NCI-H460 (cell line): ENCODE measurements around the gene ZNHIT2. TPM values are rescaled to one million over a fixed set of nuclear protein-coding genes. Genes with fewer than 3 reads are reported as not detected.

Experiments used
- DNase-seq: peaks from one replicate; pipeline ENCODE4 v3.0.0-alpha.2; 2016; ENCODE audit warnings: low read depth; ENCODE audit errors: extremely low read depth
- small RNA-seq, 2 experiments: library from RNA; depleted of rRNA; stranded (forward); fragments of <200 nt; gene quantifications; one replicate each; pipeline ENCODE3, GENCODE V24; 2014
- total RNA-seq: library from RNA; depleted of rRNA; stranded (reverse); fragments of >200 nt; shearing (Covaris generic); gene quantifications from 2 replicates; pipeline ENCODE4 v1.2.3, GENCODE V29; 2014; rRNA removed

ZNHIT2 gene
- total RNA-seq, 1 experiment from 2014 or later, result 10.3 TPM

GRCh38 chr11:65078786-65079342, 38.6 kb downstream of the ZNHIT2 start:
- DNase-seq, result no peak

- peak; percentile 17 for DNase-seq
Observed at GRCh38 chr11:65078151-65078550, 39.4 kb downstream of the ZNHIT2 start.

- no peak for DNase-seq
Observed at GRCh38 chr11:65077451-65077850, 40.0 kb downstream of the ZNHIT2 start.

GRCh38 chr11:65072631-65072966, 44.9 kb downstream of the ZNHIT2 start:
- no peak for DNase-seq

GRCh38 chr11:65071907-65072630, 45.4 kb downstream of the ZNHIT2 start:
- DNase-seq, result no peak

GRCh38 chr11:65069217-65069616, 48.3 kb downstream of the ZNHIT2 start:
- DNase-seq, result no peak

GRCh38 chr11:65067446-65067845, 50.1 kb downstream of the ZNHIT2 start:
- no peak for DNase-seq

- no peak for DNase-seq
Observed at GRCh38 chr11:65066805-65067291, 50.7 kb downstream of the ZNHIT2 start.

Small RNA genes lying within 50 kb of the gene (small RNA-seq; reads per million reads assigned to genes)
- gene HIGD1AP10, result 0 reads per million in 2 experiments
- gene PDCL2P2, result 0 reads per million in 2 experiments
- gene RNU2-23P, result 0.89 to 4.8 reads per million in 2 experiments

Other genes with a start within 250 kb of the ZNHIT2 start
- 20.5 and 29.1 TPM in 2 replicates for gene EHD1, start 239.1 kb downstream of the ZNHIT2 start, total RNA-seq
- 6.5 and 7.1 TPM in 2 replicates for gene ATG2A, start 200.5 kb downstream of the ZNHIT2 start, total RNA-seq
- gene PPP2R5B, start 193.0 kb downstream of the ZNHIT2 start, total RNA-seq, result 6.8 and 9.7 TPM in 2 replicates
- not detected in 2 replicates for gene GPHA2, start 181.8 kb downstream of the ZNHIT2 start, total RNA-seq
- gene MAJIN, start 145.6 kb downstream of the ZNHIT2 start, total RNA-seq, result 0.63 TPM in 1 of 2 replicates, not detected in the other
- 1.6 TPM in 2 replicates for gene BATF2, start 120.7 kb downstream of the ZNHIT2 start, total RNA-seq
- gene ARL2, start 103.5 kb downstream of the ZNHIT2 start, total RNA-seq, result 76.9 and 90.9 TPM in 2 replicates
- gene SNX15, start 90.3 kb downstream of the ZNHIT2 start, total RNA-seq, result 16.8 TPM in 2 replicates
- gene SAC3D1, start 76.5 kb downstream of the ZNHIT2 start, total RNA-seq, result 8.6 and 10.1 TPM in 2 replicates
- not detected in 2 replicates for gene NAALADL1, start 59.1 kb downstream of the ZNHIT2 start, total RNA-seq
- 20.3 and 25.2 TPM in 2 replicates for gene CDCA5, start 33.7 kb downstream of the ZNHIT2 start, total RNA-seq
- gene ZFPL1, start 33.5 kb downstream of the ZNHIT2 start, total RNA-seq, result 26.6 and 28.0 TPM in 2 replicates
- gene VPS51, start 21.5 kb downstream of the ZNHIT2 start, total RNA-seq, result 50.3 and 60.0 TPM in 2 replicates
- gene TM7SF2, start 5.8 kb downstream of the ZNHIT2 start, total RNA-seq, result 4.2 and 4.6 TPM in 2 replicates
- gene FAU, start 4.4 kb upstream of the ZNHIT2 start, total RNA-seq, result 345 and 467 TPM in 2 replicates
- gene MRPL49, start 4.6 kb upstream of the ZNHIT2 start, total RNA-seq, result 50.8 and 62.0 TPM in 2 replicates
- 12.9 and 15.7 TPM in 2 replicates for gene SYVN1, start 16.8 kb upstream of the ZNHIT2 start, total RNA-seq
- not detected in 2 replicates for gene SPDYC, start 52.5 kb upstream of the ZNHIT2 start, total RNA-seq
- gene CAPN1, start 64.2 kb upstream of the ZNHIT2 start, total RNA-seq, result 42.2 and 46.7 TPM in 2 replicates
- gene POLA2, start 144.3 kb upstream of the ZNHIT2 start, total RNA-seq, result 3.4 and 7.0 TPM in 2 replicates
- 15.1 and 18.2 TPM in 2 replicates for gene CDC42EP2, start 197.2 kb upstream of the ZNHIT2 start, total RNA-seq
- 26.6 and 28.0 TPM in 2 replicates for gene DPF2, start 216.2 kb upstream of the ZNHIT2 start, total RNA-seq
- 0.25 and 0.26 TPM in 2 replicates for gene TIGD3, start 237.1 kb upstream of the ZNHIT2 start, total RNA-seq